ENCODE data around the gene REN.

Gene REN

DNA sequence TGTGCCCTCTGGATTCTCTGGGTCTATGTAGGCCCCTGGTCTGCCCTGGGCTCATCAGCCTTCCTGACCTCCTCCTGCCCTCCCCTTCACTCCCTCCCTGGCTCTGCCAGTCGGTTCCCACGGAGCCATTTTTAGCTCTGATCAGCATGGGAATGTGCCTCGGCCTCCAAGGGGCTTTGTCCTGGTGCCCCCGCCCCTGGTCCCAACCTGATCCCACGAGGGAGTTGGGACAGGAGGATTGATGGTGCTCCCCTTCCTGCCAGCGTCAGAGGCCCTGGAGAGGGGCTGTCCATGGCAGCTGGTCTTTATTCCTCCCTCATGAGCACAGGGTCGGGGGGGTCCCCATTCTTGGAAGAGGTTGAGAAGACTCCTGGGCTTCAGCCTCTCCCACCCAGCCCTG is 39.2 kb downstream of the REN start:
- H3K4me3 Mint-ChIP-seq, result no peak overlapping the region
- H3K27ac Mint-ChIP-seq, result no peak overlapping the region
- H3K36me3 Mint-ChIP-seq, result no peaks in the 10 kb centered on the region

DNA sequence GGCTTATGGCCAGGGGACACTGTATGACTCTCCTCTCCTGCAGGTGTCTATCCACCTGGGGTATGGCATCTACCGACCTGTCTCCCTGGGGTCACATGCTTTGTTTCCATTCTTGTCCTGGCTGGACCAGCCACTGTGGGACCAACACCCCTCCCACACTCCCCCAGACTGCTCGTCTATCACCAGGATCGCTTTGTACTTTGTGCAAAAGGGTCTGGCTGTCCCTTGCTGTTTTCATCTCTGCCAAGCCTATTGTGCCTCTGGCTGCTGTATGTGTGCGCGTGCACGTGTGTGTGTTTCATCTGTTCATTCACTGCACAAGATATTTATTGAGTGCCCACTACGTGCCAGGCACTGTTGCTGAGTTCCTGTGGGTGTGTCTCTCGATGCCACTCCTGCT is 39.8 kb downstream of the REN start:
- no peak overlapping the region for H3K4me3 Mint-ChIP-seq
- no peaks in the 10 kb centered on the region for H3K36me3 Mint-ChIP-seq
- no peak overlapping the region for H3K27ac Mint-ChIP-seq

More for the DNA sequence above, 39.2 kb downstream of the REN start:
- no peak for DNase-seq
- peaks cover 8 to 16% of the 10 kb centered on the region in 2 donors for H3K27me3 Mint-ChIP-seq
- ATAC-seq (replicated peaks), result no peak
- H3K4me1 Mint-ChIP-seq, result peaks cover 6 to 11% of the 10 kb centered on the region in 2 donors
- H3K9me3 Mint-ChIP-seq, result no peaks in the 10 kb centered on the region

DNA sequence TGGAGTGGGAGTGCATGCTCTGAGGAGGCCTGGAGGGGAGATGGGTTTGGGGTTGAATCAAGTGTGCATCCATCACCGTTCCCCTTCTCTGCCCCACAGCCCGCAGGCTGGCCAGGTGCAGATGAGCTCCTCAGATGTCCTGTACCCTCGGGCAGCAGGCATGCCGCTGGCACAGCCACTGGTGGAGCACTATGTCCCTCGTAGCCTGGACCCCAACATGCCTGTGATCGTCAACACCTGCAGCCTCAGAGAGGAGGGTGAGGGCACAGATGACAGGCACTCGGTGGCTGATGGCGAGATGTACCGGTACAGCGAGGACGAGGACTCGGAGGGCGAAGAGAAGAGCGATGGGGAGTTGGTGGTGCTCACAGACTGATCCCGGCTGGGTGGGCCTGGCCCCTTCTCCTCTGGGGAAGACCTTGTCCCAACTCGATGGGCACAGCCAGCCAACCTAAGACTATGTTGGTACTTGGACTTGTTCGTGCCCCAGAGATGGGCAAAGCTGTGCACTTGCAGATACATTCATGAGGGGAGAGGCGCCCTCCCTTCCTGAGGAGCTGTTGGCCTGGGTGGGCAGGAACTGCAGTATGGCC is 40.3 kb downstream of the REN start:
- Mint-ChIP-seq H3K9me3 (no peaks in the 10 kb centered on the region), H3K4me3 (no peak overlapping the region), H3K27ac (no peak overlapping the region), H3K4me1 (peaks cover 6 to 11% of the 10 kb centered on the region in 2 donors), H3K27me3 (peaks cover 8 to 12% of the 10 kb centered on the region in 2 donors), H3K36me3 (no peaks in the 10 kb centered on the region)
- DNase-seq (no peak), ATAC-seq (replicated peaks) (no peak)

More for the DNA sequence above, 39.8 kb downstream of the REN start:
- Mint-ChIP-seq H3K27me3 (peaks cover 8 to 13% of the 10 kb centered on the region in 2 donors), H3K4me1 (peaks cover 6 to 11% of the 10 kb centered on the region in 2 donors), H3K9me3 (no peaks in the 10 kb centered on the region)
- ATAC-seq (replicated peaks) (no peak), DNase-seq (no peak)

DNA sequence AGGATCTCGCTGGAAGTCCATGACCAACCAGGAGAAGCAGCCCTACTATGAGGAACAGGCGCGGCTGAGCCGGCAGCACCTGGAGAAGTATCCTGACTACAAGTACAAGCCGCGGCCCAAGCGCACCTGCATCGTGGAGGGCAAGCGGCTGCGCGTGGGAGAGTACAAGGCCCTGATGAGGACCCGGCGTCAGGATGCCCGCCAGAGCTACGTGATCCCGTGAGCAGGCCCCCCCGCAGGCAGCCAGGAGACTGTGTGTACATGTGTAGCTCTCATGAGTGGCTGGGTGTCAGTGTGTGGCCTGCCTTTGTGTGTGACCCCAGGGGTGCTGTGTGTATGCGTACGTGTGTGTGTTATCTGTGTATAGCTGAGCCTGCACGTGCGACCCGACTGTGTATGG is 41.5 kb downstream of the REN start:
- DNase-seq (no peak), ATAC-seq (replicated peaks) (no peak)
- peaks cover 8 to 12% of the 10 kb centered on the region in 2 donors for H3K27me3 Mint-ChIP-seq
- no peaks in the 10 kb centered on the region for H3K9me3 Mint-ChIP-seq
- H3K4me1 Mint-ChIP-seq, result peaks cover 6 to 11% of the 10 kb centered on the region in 2 donors
- no peaks in the 10 kb centered on the region for H3K36me3 Mint-ChIP-seq
- H3K27ac Mint-ChIP-seq, result no peak overlapping the region
- H3K4me3 Mint-ChIP-seq, result no peak overlapping the region

DNA sequence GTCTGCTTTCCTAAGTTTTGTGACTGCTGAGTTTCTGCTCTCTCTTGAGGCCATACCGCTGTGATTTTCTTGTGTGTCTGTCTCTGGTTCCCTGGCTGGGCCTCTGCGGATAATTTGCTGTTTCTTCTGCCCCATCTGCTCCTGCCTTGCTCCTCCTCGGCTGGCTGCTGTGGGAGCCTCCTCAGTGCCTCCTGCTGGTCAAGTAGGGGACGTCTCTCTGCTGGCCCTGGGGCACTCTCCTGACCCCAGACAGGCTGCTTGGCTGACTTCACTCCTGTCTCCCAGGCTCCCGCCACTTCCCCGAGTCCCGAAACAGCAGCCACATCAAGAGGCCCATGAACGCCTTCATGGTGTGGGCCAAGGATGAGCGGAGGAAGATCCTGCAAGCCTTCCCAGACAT is 42.8 kb downstream of the REN start:
- Mint-ChIP-seq H3K4me1 (peaks cover 0 to 1% of the 10 kb centered on the region in 2 donors), H3K27ac (no peak overlapping the region), H3K27me3 (peaks cover 0 to 7% of the 10 kb centered on the region in 2 donors), H3K36me3 (no peaks in the 10 kb centered on the region), H3K4me3 (no peak overlapping the region), H3K9me3 (no peaks in the 10 kb centered on the region)
- DNase-seq (no peak), ATAC-seq (replicated peaks) (peak; percentile 41)

DNA sequence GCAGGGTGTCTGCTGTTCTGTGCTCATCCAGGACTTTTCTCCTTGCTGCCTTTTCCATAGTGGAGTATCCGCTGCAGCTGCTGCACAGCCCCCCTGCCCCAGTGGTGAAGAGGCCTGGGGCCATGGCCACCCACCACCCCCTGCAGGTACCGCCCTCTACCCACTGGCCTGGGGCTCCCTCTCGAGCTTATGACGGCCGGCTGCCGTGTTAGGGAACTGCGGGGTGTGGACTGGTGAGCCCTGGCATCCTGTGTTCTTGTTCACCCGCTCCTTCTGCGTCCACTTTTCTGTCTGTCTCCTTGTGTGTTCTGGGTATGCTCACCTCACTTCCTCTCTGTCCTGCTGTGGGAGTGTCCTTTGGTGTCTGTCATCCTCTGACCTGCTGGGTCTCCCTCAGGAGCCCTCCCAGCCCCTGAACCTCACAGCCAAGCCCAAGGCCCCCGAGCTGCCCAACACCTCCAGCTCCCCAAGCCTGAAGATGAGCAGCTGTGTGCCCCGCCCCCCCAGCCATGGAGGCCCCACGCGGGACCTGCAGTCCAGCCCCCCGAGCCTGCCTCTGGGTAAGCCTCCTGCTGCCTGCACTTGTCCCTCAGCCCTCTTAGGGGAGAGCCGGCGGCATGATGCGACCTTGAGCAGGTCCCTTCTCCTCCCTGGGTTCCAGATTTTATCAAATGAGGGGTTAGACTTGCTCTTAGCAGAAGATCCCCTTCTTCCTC is 44.1 kb downstream of the REN start:
- Mint-ChIP-seq H3K4me1 (no peaks in the 10 kb centered on the region), H3K4me3 (no peak overlapping the region), H3K36me3 (no peaks in the 10 kb centered on the region), H3K27ac (no peak overlapping the region), H3K27me3 (peaks cover 0 to 8% of the 10 kb centered on the region in 2 donors), H3K9me3 (no peaks in the 10 kb centered on the region)
- ATAC-seq (replicated peaks) (no peak), DNase-seq (no peak)

DNA sequence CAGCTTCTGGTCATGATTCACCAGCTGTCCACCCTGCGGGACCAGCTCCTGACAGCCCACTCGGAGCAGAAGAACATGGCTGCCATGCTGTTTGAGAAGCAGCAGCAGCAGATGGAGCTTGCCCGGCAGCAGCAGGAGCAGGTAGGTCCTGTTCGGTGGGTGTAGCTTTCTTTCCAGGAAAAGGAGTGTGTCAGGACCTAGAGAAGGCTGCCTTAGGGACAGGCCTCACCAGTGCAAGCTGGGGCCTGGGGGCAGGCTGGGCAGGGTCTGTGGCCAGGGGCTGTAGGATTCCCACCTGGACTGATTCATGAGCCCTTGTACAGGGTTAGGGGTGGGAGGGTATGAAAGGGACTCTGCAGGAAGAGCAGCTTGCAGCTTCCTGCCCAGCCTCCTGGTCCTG is 49.6 kb downstream of the REN start:
- Mint-ChIP-seq H3K27me3 (peaks cover 8 to 12% of the 10 kb centered on the region in 2 donors), H3K36me3 (no peaks in the 10 kb centered on the region), H3K4me3 (no peak overlapping the region), H3K4me1 (peaks cover 3 to 12% of the 10 kb centered on the region in 2 donors), H3K9me3 (no peaks in the 10 kb centered on the region), H3K27ac (no peak overlapping the region)
- DNase-seq (no peak), ATAC-seq (replicated peaks) (no peak)

DNA sequence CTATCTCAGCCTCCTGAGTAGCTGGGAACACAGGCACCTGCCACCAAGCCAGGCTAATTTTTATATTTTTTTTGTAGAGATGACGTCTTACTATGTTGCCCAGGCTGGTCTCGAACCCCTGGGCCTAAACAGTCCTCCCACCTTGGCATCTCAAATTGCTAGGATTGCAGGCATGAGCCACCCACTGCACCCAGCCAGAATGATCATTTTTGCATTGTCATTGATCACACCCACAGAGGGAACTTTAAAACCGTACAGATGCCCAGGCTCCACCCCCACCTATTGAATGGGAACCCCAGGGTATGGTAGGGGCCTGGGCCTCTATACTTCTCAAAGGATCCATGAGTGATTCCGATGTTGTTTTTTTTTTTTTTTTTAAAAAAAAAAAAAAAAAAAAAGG is 51.0 kb downstream of the REN start:
- no peaks in the 10 kb centered on the region for H3K9me3 Mint-ChIP-seq
- no peak for ATAC-seq (replicated peaks)
- H3K4me1 Mint-ChIP-seq, result peaks cover 3 to 12% of the 10 kb centered on the region in 2 donors
- H3K4me3 Mint-ChIP-seq, result no peak overlapping the region
- DNase-seq, result no peak
- peaks cover 8 to 12% of the 10 kb centered on the region in 2 donors for H3K27me3 Mint-ChIP-seq
- no peaks in the 10 kb centered on the region for H3K36me3 Mint-ChIP-seq
- no peak overlapping the region for H3K27ac Mint-ChIP-seq

DNA sequence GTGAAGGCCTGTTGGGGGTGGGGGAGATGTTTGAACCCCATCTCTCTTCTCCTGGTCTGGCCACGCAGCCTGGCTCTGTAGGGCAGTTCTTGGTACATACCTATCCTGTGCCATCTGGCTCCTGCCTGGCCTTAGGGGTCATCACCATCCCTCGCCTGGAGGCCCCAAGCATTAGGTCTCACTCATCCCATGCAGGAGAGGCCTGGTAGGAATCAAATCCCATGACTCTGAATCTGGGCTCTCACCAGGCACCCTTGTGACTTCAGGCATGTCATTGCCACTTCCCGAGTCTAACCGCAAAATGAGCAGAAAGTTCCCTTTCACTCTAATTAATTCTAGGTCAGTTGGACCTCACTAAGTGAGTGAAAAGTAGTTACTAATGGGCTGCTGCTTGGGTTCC is 51.5 kb downstream of the REN start:
- H3K27me3 Mint-ChIP-seq, result peaks cover 8 to 12% of the 10 kb centered on the region in 2 donors
- H3K9me3 Mint-ChIP-seq, result no peaks in the 10 kb centered on the region
- ATAC-seq (replicated peaks), result no peak
- peaks cover 3 to 12% of the 10 kb centered on the region in 2 donors for H3K4me1 Mint-ChIP-seq
- no peaks in the 10 kb centered on the region for H3K36me3 Mint-ChIP-seq
- no peak overlapping the region for H3K4me3 Mint-ChIP-seq
- H3K27ac Mint-ChIP-seq, result peak overlapping the region; percentile 51
- DNase-seq, result no peak

DNA sequence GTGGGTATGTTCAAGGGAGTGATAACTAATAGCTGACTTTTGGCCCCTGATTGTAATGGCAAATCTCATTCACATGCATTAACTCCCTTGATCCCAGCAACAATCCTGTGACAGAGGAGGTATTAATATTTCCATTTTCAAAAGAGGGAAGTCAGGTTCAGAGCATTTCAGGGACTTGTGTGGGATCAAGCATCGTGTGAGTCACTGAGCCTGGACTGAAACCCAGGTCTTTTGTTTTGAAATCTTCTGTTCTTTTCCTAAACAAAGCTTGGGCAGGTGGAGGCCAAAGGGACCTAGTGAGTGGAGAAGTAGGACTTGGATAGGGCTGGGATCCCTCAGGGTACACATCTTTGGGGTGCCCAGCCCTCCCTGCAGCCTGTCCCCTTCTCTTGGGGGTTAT is 52.2 kb downstream of the REN start:
- Mint-ChIP-seq H3K9me3 (no peaks in the 10 kb centered on the region), H3K27me3 (peaks cover 12 to 15% of the 10 kb centered on the region in 2 donors), H3K36me3 (no peaks in the 10 kb centered on the region), H3K27ac (no peak overlapping the region), H3K4me1 (peaks cover 3 to 12% of the 10 kb centered on the region in 2 donors), H3K4me3 (no peak overlapping the region)
- ATAC-seq (replicated peaks), result no peak
- DNase-seq, result no peak

- ATAC-seq (replicated peaks) (no peak), DNase-seq (no peak)
- peaks cover 3 to 12% of the 10 kb centered on the region in 2 donors for H3K4me1 Mint-ChIP-seq
- no peak overlapping the region for H3K4me3 Mint-ChIP-seq
- no peaks in the 10 kb centered on the region for H3K9me3 Mint-ChIP-seq
- H3K36me3 Mint-ChIP-seq, result no peaks in the 10 kb centered on the region
- no peak overlapping the region for H3K27ac Mint-ChIP-seq
- peaks cover 11 to 14% of the 10 kb centered on the region in 2 donors for H3K27me3 Mint-ChIP-seq
Observed at GRCh38 chr1:204112876-204113730, 53.0 kb downstream of the REN start.

GRCh38 chr1:204110894-204111633 is 55.1 kb downstream of the REN start:
- peaks cover 3 to 12% of the 10 kb centered on the region in 2 donors for H3K4me1 Mint-ChIP-seq
- DNase-seq (no peak), ATAC-seq (replicated peaks) (no peak)
- H3K36me3 Mint-ChIP-seq, result no peaks in the 10 kb centered on the region
- H3K4me3 Mint-ChIP-seq, result no peak overlapping the region
- no peaks in the 10 kb centered on the region for H3K9me3 Mint-ChIP-seq
- H3K27me3 Mint-ChIP-seq, result peaks cover 15 to 21% of the 10 kb centered on the region in 2 donors
- H3K27ac Mint-ChIP-seq, result no peak overlapping the region

DNA sequence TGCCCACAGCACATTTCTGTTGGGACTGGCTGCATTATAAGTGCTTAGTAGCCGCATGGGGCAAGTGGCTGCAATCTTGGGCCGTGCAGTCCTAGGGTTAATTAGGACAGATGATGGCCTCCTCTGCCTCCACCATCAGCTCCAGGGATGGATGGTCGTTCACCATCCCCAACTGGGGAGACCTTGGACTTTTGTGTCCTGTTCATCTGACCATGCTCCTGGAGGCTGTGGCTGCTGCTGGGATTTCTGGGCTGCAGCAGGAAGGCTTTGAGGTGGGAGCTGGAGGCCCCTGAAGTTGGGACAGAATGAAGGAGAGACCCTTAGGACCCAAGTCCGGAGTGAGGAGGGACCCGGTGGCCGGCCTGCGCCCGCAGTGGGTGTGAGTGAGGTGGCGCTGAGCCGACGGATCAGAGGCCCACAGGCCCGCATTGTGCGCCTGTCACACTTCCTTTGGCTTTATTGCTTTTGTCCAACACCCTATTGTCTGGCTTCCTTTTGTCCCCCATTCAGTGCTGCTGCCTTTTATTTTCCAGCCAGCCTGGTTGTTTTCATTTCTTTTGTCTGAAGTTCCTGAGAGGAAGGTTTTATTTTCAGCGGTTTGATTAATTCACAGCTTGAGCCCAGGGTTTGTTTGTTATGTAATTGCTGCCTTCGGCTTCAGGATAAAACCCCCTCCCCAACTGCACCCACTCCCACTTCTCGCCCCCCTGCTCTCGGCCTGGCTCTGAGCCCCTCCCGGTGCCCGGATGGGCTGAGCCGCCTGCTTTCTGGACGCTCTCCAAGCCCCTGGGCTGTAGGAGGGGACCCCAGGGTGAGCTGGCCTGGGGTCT is 57.6 kb downstream of the REN start:
- no peak for ATAC-seq (replicated peaks)
- no peaks in the 10 kb centered on the region for H3K36me3 Mint-ChIP-seq
- H3K9me3 Mint-ChIP-seq, result no peaks in the 10 kb centered on the region
- peaks cover 15 to 21% of the 10 kb centered on the region in 2 donors for H3K27me3 Mint-ChIP-seq
- H3K4me3 Mint-ChIP-seq, result no peak overlapping the region
- no peak for DNase-seq
- H3K27ac Mint-ChIP-seq, result no peak overlapping the region
- H3K4me1 Mint-ChIP-seq, result peaks cover 13 to 18% of the 10 kb centered on the region in 2 donors
